ENCODE results near the gene TNXB. TPM values are rescaled to one million over a fixed set of nuclear protein-coding genes. Genes with fewer than 3 reads are reported as not detected.

TNXB gene
- total RNA-seq, 2 donors from 2014 or later, result 194 to 210 TPM

- Histone ChIP-seq H3K27ac (peak overlapping the region; percentile 73), H3K4me3 (no peak overlapping the region), H3K4me1 (ENCODE audit: control insufficient read depth in 1 of 2, low read depth in 2 of 2) (peaks cover 31 to 53% of the 10 kb centered on the region in 2 donors), H3K36me3 (no peaks in the 10 kb centered on the region), H3K9me3 (no peaks in the 10 kb centered on the region), H3K27me3 (replicated peaks; ENCODE audit: insufficient read depth) (no peaks in the 10 kb centered on the region)
- no peak for DNase-seq (ENCODE audit: low spot score)
- no peak for TF ChIP-seq CTCF (IDR thresholded peaks at IDR 0.05)
- no peak for ATAC-seq (ENCODE audit: insufficient number of reproducible peaks, low FRiP score, low read depth)
These were observed 19.9 kb downstream of the TNXB start for GRCh38 chr6:32089082-32089828.

- DNase-seq (ENCODE audit: low spot score), result no peak
- peaks cover 28 to 46% of the 10 kb centered on the region in 2 donors for H3K4me1 ChIP-seq (ENCODE audit: control insufficient read depth in 1 of 2, low read depth in 2 of 2)
- H3K9me3 ChIP-seq, result no peaks in the 10 kb centered on the region
- H3K36me3 ChIP-seq, result no peaks in the 10 kb centered on the region
- no peak for ATAC-seq (ENCODE audit: insufficient number of reproducible peaks, low FRiP score, low read depth)
- peak overlapping the region; percentile 73 for H3K27ac ChIP-seq
- no peak for TF ChIP-seq CTCF (IDR thresholded peaks at IDR 0.05)
- H3K4me3 ChIP-seq, result no peak overlapping the region
- H3K27me3 ChIP-seq (replicated peaks; ENCODE audit: insufficient read depth), result no peaks in the 10 kb centered on the region
These were observed 20.6 kb downstream of the TNXB start for GRCh38 chr6:32088487-32089049.

- H3K4me1 ChIP-seq (ENCODE audit: control insufficient read depth in 1 of 2, low read depth in 2 of 2), result peaks cover 28 to 45% of the 10 kb centered on the region in 2 donors
- ATAC-seq (ENCODE audit: insufficient number of reproducible peaks, low FRiP score, low read depth) (no peak), DNase-seq (ENCODE audit: low spot score) (peak; percentile 58)
- TF ChIP-seq CTCF (IDR thresholded peaks at IDR 0.05), result peak; percentile 73
- H3K4me3 ChIP-seq, result peak overlapping the region; percentile 61
- no peaks in the 10 kb centered on the region for H3K27me3 ChIP-seq (replicated peaks; ENCODE audit: insufficient read depth)
- H3K9me3 ChIP-seq, result no peaks in the 10 kb centered on the region
- H3K36me3 ChIP-seq, result no peaks in the 10 kb centered on the region
- H3K27ac ChIP-seq, result peak overlapping the region; percentile 73
These were observed 21.3 kb downstream of the TNXB start for GRCh38 chr6:32087574-32088486.

- H3K27ac ChIP-seq, result peak overlapping the region; percentile 42 to 62
These were observed 22.2 kb downstream of the TNXB start for GRCh38 chr6:32086661-32087573.

More at GRCh38 chr6:32086661-32087573, 22.2 kb downstream of the TNXB start:
- peak overlapping the region; percentile 61 for H3K4me3 ChIP-seq
- no peaks in the 10 kb centered on the region for H3K9me3 ChIP-seq
- DNase-seq (ENCODE audit: low spot score) (no peak), ATAC-seq (ENCODE audit: insufficient number of reproducible peaks, low FRiP score, low read depth) (no peak)
- no peaks in the 10 kb centered on the region for H3K27me3 ChIP-seq (replicated peaks; ENCODE audit: insufficient read depth)
- no peaks in the 10 kb centered on the region for H3K36me3 ChIP-seq
- no peak for TF ChIP-seq CTCF (IDR thresholded peaks at IDR 0.05)
- peaks cover 26 to 45% of the 10 kb centered on the region in 2 donors for H3K4me1 ChIP-seq (ENCODE audit: control insufficient read depth in 1 of 2, low read depth in 2 of 2)

Data from thoracic aorta (tissue), 2 donors.